IPS-18c (cell line): ENCODE measurements around the gene PALLD.
"Not testable (repeated sequence)": the region's sequence is repeated elsewhere in the genome, so short reads cannot be mapped to it uniquely, and the experiment has no call there.

Source experiments
- H3K4me3 ChIP-seq: 2 replicates; pipeline ENCODE4 v1.7.0; 2013; ENCODE audit warnings: low read depth, mild to moderate bottlenecking, low read length, moderate library complexity; ENCODE audit not compliant: insufficient read depth
- H3K9me3 ChIP-seq: one replicate; pipeline ENCODE4 v1.6.1; 2013; ENCODE audit warnings: mild to moderate bottlenecking, low read length, moderate library complexity; ENCODE audit not compliant: control insufficient read depth, insufficient read depth

Gene PALLD

GRCh38 chr4:168685136-168685809, 188.4 kb downstream of the PALLD start:
- Histone ChIP-seq H3K9me3 (no peaks in the 10 kb centered on the region), H3K4me3 (no peak overlapping the region)

- Histone ChIP-seq H3K4me3 (no peak overlapping the region), H3K9me3 (no peaks in the 10 kb centered on the region)
These were observed 191.7 kb downstream of the PALLD start for GRCh38 chr4:168688584-168688983.

DNA sequence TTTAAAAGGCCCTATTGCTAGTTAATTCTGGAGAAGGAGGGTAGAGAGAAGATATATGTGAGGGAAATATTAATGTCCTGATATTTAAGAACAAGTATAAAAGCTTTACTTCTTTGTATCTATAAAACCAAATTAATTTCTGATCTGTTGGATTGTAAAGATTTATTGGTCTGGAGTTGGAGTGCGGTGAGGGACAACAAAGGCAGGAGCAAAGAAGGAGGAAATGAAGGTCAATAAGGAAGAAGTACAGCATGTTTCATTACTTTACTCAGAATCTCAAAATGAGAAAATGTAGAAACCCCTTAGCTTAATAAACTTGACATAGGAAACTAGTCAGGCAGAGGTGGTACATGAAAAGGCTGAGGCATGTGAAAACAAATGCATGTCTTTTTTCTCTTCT, 192.9 kb downstream of the PALLD start:
- no peaks in the 10 kb centered on the region for H3K9me3 ChIP-seq
- H3K4me3 ChIP-seq = no peak overlapping the region

GRCh38 chr4:168690199-168690598, 193.3 kb downstream of the PALLD start:
- Histone ChIP-seq H3K9me3 (no peaks in the 10 kb centered on the region), H3K4me3 (no peak overlapping the region)

GRCh38 chr4:168691631-168692369, 194.9 kb downstream of the PALLD start:
- no peak overlapping the region for H3K4me3 ChIP-seq
- H3K9me3 ChIP-seq = no peaks in the 10 kb centered on the region

- no peaks in the 10 kb centered on the region for H3K9me3 ChIP-seq
- H3K4me3 ChIP-seq = no peak overlapping the region
These were observed 197.1 kb downstream of the PALLD start for GRCh38 chr4:168693750-168694490.

DNA sequence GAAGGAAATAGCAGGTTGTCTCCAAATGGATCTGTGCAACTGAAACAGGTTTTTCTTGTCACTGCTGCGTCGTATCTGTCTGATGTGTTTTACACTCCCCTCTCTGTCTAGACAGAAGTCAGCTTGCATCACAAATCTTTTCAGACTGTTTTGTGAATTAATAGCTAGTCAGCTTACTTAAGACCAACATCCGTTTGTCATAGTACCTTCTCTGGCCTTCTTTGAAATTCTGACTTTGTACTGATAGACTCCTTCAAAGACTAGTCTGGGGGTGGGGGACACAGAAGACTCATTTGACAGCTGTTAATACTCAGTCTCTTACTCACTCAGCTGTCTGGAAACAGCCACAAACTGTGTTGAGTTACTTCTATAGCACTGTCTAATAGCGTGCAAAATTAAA, 197.8 kb downstream of the PALLD start:
- H3K4me3 ChIP-seq = no peak overlapping the region

DNA sequence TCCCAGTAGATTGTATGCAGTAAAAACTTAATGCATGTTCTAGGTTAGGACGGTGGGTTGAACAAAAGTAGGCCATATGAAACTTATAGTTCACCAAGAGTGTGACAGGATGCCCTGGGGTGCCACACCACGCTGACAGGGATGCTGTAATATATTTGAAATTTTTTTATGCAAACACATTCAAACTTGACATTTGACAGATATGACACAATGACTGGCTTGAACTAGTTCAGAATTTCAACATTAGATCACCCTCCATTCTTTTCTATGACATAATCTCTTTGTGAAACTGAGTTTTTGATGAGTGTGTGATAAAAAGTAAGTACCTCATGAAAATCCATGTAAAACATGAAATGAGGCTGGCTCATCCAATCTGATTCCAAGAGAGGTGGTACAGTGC, 198.4 kb downstream of the PALLD start:
- no peaks in the 10 kb centered on the region for H3K9me3 ChIP-seq
- H3K4me3 ChIP-seq = no peak overlapping the region

More for the DNA sequence above, 197.8 kb downstream of the PALLD start:
- no peaks in the 10 kb centered on the region for H3K9me3 ChIP-seq

GRCh38 chr4:168696280-168696679, 199.4 kb downstream of the PALLD start:
- Histone ChIP-seq H3K4me3 (no peak overlapping the region), H3K9me3 (no peaks in the 10 kb centered on the region)

DNA sequence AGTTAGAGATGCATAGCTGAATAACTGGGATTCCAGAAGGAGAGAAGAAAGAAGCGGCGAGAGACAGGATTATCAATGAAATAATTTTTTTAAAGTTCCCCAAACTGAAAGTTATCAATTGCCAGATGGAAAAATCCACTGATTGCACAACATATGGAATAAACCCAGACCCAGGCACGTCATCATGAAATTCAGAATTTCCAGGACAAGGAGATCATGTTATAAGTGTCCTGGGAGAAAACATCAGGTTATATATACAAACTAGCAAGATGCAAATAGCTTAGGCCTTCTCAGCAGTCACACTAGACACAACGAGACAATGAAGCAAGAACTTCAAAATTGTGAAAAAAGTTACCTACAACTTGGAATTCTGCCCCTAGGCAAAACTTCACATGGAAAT, 200.0 kb downstream of the PALLD start:
- no peak overlapping the region for H3K4me3 ChIP-seq
- H3K9me3 ChIP-seq = no peaks in the 10 kb centered on the region

DNA sequence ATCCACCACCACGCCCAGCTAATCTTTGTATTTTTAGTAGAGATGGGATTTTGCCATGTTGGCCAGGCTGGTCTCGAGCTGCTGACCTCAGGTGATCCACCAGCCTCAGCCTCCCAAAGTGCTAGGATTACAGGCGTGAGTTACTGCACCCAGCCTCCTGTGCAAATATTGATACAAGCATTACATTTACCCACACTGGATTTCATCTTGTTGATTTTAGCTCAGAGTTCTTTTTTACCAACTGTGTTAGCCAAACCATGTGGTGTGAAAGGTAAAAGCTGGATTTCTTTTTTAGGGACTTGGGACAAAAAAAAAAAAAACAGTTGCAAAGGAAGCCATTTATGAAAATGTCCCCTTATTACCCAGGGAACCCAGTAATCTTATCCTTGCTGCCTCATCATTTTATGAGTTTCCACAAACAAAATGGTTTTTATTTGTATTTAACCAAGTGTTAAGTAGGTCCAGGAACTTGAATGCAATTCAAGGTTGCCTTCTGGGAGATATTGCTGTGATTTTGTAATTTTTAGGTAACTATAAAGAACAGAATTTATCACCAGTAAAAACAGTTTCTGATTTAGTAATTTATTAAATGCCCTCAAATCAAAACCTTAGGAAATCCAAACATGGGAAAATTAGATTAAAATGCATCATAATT, 202.5 kb downstream of the PALLD start:
- Histone ChIP-seq H3K9me3 (no peaks in the 10 kb centered on the region), H3K4me3 (no peak overlapping the region)

DNA sequence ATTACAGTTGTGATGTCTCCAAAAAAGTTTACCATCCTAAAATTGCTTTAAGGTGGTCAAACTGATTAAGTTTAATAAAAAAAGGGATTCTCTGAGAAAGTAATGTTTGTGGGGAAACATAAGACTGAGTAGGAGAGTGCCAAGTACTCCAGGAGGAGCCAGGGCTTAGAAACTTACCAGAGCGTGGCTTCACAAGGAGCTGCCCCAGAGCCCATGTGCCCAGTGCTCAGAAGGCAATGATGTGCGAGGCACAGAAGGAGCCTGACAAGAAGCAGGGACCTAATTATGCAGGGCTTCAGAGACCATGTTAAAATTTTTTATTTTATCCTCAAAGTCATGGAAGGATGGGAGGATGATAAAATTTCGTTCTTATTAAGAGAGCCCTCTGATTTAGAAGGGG, 204.2 kb downstream of the PALLD start:
- H3K4me3 ChIP-seq = no peak overlapping the region
- H3K9me3 ChIP-seq = no peaks in the 10 kb centered on the region

GRCh38 chr4:168702581-168703087, 205.8 kb downstream of the PALLD start:
- H3K9me3 ChIP-seq, H3K4me3 ChIP-seq: not testable (repeated sequence)

GRCh38 chr4:168705121-168705520, 208.3 kb downstream of the PALLD start:
- H3K4me3 ChIP-seq = no peak overlapping the region
- no peaks in the 10 kb centered on the region for H3K9me3 ChIP-seq

DNA sequence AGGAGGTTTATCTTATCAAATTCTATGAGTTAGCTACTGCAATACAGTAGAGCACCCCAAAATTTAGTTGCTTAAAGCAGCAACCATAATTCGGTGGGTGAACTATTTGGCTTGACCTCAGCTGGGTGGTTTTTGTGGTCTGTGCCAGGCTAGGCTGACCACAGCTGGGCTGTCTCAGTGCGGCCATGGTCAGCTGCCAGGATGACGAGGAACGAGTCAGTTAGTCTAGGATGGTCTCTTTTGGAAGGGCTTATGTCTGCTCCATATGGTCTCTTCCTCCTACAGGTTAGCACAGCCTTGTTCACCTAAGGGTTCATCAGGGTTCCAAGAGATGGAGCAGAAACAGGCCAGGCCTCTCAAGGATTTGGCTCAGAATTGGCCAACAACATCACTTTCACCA, 210.4 kb downstream of the PALLD start:
- Histone ChIP-seq H3K4me3 (no peak overlapping the region), H3K9me3 (no peaks in the 10 kb centered on the region)

- H3K4me3 ChIP-seq = no peak overlapping the region
- no peaks in the 10 kb centered on the region for H3K9me3 ChIP-seq
These were observed 211.3 kb downstream of the PALLD start for GRCh38 chr4:168708108-168708507.

DNA sequence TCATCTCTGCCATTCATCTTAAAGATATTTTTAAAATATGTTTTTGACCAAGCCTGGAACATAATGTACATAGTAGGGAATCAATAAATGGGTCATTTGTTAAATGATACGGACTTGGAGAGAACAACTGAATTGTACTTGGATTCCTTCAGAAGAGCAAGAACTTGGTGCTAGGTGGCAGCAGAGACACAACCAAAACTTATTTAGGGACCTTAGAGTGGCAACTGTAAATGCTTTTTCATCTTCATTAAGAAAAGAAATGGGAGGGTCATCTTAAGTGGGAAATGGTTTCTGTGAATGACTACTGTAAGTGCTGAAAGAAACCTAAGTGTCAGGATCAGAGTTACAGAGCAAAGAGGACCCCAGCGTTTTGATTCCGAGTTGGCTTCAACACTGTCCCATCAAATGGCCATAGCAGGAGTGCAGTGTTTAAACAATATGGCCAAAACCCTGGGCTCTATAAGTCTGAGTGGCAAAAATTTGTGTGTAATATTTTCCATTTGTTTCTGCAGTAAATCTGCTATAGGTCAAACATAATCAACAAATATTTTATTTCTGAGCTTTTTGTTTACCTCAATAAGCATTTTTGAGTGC, 213.6 kb downstream of the PALLD start:
- Histone ChIP-seq H3K9me3 (no peaks in the 10 kb centered on the region), H3K4me3 (no peak overlapping the region)
